Right renal pelvis (tissue), 4 donors: Measurements from ENCODE around the gene MUC4. TPM values are rescaled to one million over a fixed set of nuclear protein-coding genes. Genes with fewer than 3 reads are reported as not detected.
"Not testable (repeated sequence)": the region's sequence is repeated elsewhere in the genome, so short reads cannot be mapped to it uniquely, and the experiment has no call there.

ENCODE experiments used
- DNase-seq, 4 donors: peaks; one replicate each; pipeline ENCODE4 v3.0.0-alpha.2; 2013; ENCODE audit warnings: low read depth in 4 of 4, low spot score in 3 of 4, missing footprints in 1 of 4
- polyA plus RNA-seq, 4 donors: library from polyadenylated mRNA; unstranded; fragments of 120-200 nt; gene quantifications; one replicate each; pipeline ENCODE4 v1.2.1, GENCODE V29; 2013; ENCODE audit not compliant: insufficient read length in 4 of 4

Gene MUC4
- polyA plus RNA-seq, 4 donors = 0.62 to 2.1 (median 0.85) TPM

DNA sequence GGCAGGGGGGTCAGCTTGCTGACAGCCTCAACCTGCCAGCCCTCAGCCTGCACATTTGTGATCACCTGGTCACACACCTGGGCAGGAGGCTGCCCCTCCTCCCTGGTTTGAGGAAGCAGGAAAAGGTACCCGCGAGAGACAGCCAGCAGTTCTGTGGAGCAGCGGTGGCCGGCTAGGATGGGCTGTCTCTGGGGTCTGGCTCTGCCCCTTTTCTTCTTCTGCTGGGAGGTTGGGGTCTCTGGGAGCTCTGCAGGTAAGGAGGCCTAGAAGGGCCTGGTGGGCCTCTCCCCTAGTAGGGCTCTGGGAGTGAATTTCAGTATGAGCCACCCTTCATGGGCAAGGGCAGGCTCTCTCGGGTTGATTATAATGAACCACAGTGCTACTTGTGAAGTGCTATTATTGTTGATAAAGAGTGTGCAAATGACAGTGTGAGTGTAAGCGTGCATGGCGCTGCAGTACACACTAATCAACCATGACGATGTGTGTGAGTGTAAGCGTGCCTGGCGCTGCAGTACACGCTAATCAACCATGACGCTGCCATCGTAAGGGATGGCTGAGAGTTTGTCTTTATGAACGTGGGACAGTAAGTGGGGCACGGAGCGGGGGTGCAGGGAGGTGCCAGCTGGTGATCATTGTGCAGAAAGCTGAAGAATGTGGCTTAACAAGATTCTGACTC, 90.8 kb downstream of the MUC4 start, which contains the start of gene MUC20:
TSS of gene MUC20 (plus strand) at position 148 of the 676 bp plus-strand sequence. CDS start at position 178, 30 bp downstream.
- not testable (repeated sequence) for DNase-seq

GRCh38 chr3:195719514-195720254, 92.0 kb downstream of the MUC4 start:
- not testable (repeated sequence) for DNase-seq

- DNase-seq = no peak
Observed at GRCh38 chr3:195718477-195718984, 93.2 kb downstream of the MUC4 start.

DNA sequence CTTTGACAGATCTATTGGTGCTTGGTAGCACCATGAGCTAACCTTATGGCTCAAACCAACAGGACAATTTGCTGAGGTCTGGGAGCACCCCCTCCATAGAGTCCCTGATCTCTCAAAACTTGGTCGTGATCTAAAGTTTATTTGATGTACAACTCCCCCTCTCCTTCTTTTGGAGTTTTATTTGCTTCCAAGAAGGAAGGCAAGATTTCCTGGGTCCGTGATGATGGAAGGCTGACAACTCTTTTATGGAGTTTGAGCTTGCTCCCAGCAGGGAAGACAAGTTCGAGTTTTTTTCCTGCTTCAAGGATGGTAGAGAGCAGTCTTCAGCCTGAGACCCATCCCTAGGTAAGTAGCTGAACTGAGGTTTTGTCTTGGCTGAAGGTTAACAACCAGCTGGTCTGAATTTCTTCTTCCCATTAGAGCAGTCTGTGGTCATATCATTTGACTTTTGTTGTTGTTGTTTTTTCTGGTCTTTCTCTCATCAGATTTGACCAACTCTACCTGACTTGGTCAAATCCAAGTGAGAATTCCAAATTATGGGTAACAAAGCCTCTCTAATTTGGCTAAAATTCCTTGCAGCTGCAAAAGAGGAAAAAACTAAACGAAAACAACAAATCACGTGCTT, 93.8 kb downstream of the MUC4 start:
- DNase-seq = no peak

DNA sequence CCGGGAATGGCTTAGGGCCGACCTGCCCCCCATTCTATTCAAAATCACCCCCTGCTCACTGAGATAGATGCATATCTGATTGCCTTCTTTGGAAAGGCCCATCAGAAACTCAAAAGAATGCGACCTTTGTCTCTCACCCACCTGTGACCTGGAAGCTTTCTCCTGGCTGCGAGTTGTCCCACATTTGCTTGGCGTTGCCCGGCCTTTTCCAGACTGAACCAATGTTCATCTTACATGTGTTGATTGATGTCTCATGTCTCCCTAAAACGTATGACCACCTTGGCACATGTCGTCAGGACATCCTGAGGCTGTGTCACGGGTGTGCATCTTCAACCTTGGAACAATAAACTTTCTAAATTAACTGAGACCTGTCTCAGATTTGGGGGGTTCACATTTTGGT, 94.3 kb downstream of the MUC4 start:
- DNase-seq = no peak

DNA sequence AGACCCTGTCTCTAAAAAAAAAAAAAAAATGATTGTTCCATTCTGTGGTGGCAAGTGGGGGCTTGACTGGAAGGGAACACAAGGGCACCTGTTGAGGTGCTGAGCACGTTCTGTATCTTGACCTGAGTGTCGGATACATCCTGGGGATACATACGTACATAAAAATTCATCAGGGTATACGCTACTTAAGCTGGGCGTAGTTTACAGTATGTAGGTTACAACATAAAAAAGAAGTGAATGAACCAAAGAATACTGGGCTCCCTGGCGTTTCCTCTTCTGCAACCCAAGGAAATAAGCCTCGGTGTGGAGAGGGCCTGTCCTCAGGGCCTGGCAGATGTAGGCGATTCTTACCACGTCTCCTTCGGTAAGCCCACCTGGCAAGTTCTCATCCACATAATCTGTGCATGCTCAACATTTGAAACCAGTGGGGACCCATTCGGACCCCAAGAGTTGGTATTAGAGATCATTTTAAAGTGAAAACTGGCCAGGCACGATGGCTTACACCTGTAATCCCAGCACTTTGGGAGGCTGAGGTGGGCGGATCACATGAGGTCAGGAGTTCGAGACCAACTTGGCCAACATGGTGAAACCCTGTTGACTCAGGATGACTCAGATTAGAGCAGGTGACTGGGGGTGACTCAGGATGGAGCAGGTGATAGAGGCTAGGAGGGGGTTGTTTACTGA, 96.0 kb downstream of the MUC4 start:
- DNase-seq = no peak

DNA sequence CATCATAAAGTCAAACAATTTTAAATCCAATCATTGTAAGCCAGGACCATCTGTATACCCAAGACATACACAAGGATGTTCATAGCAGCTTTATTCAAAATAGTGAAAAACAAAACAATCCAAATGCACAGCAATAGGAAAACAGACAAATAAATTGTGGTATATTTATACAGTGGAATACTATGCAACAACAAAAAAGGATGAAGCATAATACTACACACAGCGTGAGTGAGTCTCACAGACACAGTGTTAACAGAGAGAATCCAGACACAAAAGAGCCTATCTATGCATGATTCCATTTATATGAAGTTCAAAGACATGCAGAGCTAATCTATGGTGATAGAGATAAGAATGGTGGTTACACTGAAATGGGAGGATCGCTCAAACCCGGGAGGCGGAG, 96.6 kb downstream of the MUC4 start:
- no peak for DNase-seq

DNA sequence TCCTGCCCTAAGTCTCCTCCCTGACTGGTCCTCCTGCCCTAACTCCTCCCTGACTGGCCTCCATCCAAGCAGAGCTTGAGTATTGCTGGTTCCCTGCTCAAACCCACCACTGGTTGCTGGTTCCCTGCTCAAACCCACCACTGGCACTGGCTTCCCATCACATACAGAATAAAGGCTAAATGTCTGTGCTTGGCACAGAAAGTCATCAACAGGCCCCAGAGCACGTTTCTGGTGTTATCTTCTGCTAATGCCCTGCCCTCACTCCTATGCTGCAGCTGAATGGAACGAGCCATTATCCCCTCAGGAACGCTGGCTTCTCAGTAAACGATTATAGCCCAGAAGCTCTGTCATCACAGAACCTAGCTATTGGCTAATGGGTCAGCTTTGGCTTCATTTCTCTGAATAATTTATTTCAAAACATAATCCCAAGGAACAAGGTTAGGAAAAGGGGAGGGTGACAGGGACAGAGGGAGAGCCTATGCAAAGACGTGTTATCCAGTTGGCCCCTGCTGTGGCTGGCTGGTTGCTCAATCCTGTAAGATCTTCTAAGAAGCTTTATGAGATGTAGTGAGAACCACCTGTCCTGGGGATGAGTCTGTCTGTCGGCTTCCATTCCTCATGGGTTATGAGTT, 97.2 kb downstream of the MUC4 start:
- DNase-seq = no peak

GRCh38 chr3:195713150-195713549, 98.6 kb downstream of the MUC4 start:
- not testable (repeated sequence) for DNase-seq

DNA sequence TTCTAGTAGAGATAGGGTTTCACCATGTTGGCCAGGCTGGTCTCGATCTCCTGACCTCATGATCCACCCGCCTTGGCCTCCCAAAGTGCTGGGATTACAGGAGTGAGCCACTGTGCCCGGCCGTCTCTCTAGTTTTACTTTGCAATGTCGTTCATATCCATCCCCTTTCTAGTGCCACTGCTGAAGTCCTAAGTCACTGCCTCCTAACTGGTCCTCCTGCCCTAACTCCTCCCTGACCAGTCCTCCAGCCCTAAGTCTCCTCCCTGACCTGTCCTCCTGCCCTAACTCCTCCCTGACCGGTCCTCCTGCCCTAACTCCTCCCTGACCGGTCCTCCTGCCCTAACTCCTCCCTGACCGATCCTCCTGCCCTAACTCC, 99.2 kb downstream of the MUC4 start:
- not testable (repeated sequence) for DNase-seq

- DNase-seq = no peak
Observed at GRCh38 chr3:195711813-195712534, 99.8 kb downstream of the MUC4 start.

DNA sequence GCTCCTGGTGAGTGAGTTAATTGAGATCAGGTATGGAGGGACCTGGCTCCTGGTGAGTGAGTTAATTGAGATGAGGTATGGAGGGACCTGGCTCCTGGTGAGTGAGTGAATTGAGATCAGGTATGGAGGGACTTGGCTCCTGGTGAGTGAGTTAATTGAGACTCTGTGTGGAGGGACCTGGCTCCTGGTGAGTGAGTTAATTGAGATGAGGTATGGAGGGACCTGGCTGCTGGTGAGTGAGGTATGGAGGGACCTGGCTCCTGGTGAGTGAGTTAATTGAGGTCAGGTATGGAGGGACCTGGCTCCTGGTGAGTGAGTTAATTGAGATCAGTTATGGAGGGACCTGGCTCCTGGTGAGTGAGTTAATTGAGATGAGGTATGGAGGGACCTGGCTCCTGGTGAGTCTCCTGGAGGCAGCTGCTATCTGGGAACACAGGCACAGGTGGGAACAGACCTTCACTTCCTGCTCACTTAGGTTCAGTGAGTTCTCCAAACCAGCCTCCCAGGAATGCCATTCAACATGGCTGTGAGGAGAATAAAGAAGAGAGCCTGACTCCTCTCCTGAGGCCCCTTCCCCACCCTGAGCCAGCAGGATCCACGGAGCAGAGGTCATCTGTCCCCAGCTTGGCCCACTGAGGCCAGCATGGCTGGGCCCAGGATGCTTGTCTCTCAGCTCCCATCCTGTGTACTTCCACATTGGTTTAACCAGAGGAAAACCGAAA, 100.5 kb downstream of the MUC4 start:
- not testable (repeated sequence) for DNase-seq

DNA sequence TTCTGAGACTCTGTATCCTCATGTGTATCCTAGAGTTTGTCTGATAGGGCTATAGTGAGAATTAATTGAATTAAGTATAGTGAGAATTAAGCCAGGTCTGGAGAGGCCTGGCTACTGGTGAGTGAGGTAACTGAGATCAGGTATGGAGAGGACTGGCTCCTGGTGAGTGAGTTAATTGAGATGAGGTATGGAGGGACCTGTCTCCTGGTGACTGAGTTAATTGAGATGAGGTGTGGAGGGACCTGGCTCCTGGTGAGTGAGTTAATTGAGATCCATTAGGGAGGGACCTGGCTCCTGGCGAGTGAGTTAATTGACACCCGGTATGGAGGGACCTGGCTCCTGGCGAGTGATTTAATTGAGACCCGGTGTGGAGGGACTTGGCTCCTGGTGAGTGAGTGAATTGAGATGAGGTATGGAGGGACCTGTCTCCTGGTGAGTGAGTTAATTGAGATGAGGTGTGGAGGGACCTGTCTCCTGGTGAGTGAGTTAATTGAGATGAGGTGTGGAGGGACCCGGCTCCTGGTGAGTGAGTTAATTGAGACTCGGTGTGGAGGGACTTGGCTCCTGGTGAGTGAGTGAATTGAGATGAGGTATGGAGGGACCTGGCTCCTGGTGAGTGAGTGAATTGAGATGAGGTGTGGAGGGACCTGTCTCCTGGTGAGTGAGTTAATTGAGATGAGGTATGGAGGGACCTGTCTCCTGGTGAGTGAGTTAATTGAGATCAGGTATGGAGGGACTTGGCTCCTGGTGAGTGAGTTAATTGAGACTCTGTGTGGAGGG, 101.4 kb downstream of the MUC4 start:
- DNase-seq = not testable (repeated sequence)

DNA sequence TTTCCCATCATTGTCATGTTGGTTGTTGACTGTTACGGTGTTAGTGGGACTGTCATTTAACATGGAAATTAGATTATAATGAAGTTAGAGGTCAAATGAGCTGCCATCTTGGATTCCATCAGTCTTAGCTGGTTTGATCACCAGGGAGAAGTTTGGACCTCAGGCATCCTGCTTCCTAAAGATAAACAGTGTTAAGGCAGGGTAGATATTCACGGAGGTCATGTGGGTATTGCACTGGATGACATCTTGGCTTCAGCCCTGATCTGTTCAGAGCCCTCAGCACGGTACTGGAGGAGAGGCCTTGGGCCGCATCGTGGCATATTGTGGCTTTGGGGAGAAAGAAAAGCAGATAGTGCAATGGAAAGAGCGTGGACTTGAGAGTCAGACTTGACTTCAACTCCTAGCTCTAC, 102.0 kb downstream of the MUC4 start:
- no peak for DNase-seq

- DNase-seq = no peak
Observed at GRCh38 chr3:195708626-195709481, 102.9 kb downstream of the MUC4 start.

- DNase-seq = no peak
Observed at GRCh38 chr3:195708061-195708460, 103.7 kb downstream of the MUC4 start.
